ENCODE data around the gene RTBDN. TPM values are rescaled to one million over a fixed set of nuclear protein-coding genes. Genes with fewer than 3 reads are reported as not detected.

RTBDN gene
- total RNA-seq, 1 donor from 2014 or later: 4.8 TPM

GRCh38 chr19:12833738-12834565 is 427 bp downstream of the RTBDN start:
- Mint-ChIP-seq H3K4me3 (ENCODE audit: unreplicated experiment) (peak overlapping the region; percentile 89), H3K4me1 (ENCODE audit: low read depth, unreplicated experiment) (peaks cover 27% of the 10 kb centered on the region), H3K36me3 (ENCODE audit: unreplicated experiment) (no peaks in the 10 kb centered on the region), H3K27me3 (ENCODE audit: unreplicated experiment) (peaks cover 28% of the 10 kb centered on the region), H3K27ac (ENCODE audit: unreplicated experiment) (peak overlapping the region; percentile 19), H3K9me3 (ENCODE audit: unreplicated experiment) (peaks cover 20% of the 10 kb centered on the region)
- no peak for TF ChIP-seq CTCF (IDR thresholded peaks at IDR 0.05; ENCODE audit: partially characterized antibody, unreplicated experiment)
- peak; percentile 81 for DNase-seq

GRCh38 chr19:12833418-12833737 is 1.0 kb downstream of the RTBDN start:
- DNase-seq: no peak
- Mint-ChIP-seq H3K27me3 (ENCODE audit: unreplicated experiment) (peaks cover 28% of the 10 kb centered on the region), H3K27ac (ENCODE audit: unreplicated experiment) (peak overlapping the region; percentile 79), H3K4me3 (ENCODE audit: unreplicated experiment) (peak overlapping the region; percentile 81), H3K4me1 (ENCODE audit: low read depth, unreplicated experiment) (peaks cover 27% of the 10 kb centered on the region), H3K9me3 (ENCODE audit: unreplicated experiment) (peaks cover 20% of the 10 kb centered on the region), H3K36me3 (ENCODE audit: unreplicated experiment) (no peaks in the 10 kb centered on the region)
- no peak for TF ChIP-seq CTCF (IDR thresholded peaks at IDR 0.05; ENCODE audit: partially characterized antibody, unreplicated experiment)

- peaks cover 18% of the 10 kb centered on the region for H3K4me1 Mint-ChIP-seq (ENCODE audit: low read depth, unreplicated experiment)
- peak; percentile 73 for DNase-seq
- peaks cover 23% of the 10 kb centered on the region for H3K27me3 Mint-ChIP-seq (ENCODE audit: unreplicated experiment)
- no peak overlapping the region for H3K4me3 Mint-ChIP-seq (ENCODE audit: unreplicated experiment)
- no peak overlapping the region for H3K27ac Mint-ChIP-seq (ENCODE audit: unreplicated experiment)
- peaks cover 11% of the 10 kb centered on the region for H3K9me3 Mint-ChIP-seq (ENCODE audit: unreplicated experiment)
- TF ChIP-seq CTCF (IDR thresholded peaks at IDR 0.05; ENCODE audit: partially characterized antibody, unreplicated experiment): no peak
- H3K36me3 Mint-ChIP-seq (ENCODE audit: unreplicated experiment): no peaks in the 10 kb centered on the region
These were observed 5.9 kb downstream of the RTBDN start for GRCh38 chr19:12828494-12828893.

GRCh38 chr19:12825254-12826131 is 8.9 kb downstream of the RTBDN start:
- Mint-ChIP-seq H3K27ac (ENCODE audit: unreplicated experiment) (no peak overlapping the region), H3K4me3 (ENCODE audit: unreplicated experiment) (peak overlapping the region; percentile 69), H3K9me3 (ENCODE audit: unreplicated experiment) (peaks cover 2% of the 10 kb centered on the region), H3K27me3 (ENCODE audit: unreplicated experiment) (peaks cover 10% of the 10 kb centered on the region), H3K36me3 (ENCODE audit: unreplicated experiment) (no peaks in the 10 kb centered on the region), H3K4me1 (ENCODE audit: low read depth, unreplicated experiment) (no peaks in the 10 kb centered on the region)
- peak; percentile 65 for TF ChIP-seq CTCF (IDR thresholded peaks at IDR 0.05; ENCODE audit: partially characterized antibody, unreplicated experiment)
- peak; percentile 81 for DNase-seq
